ENCODE measurements around the gene CCIN.
A peak's percentile ranks its signal among the peaks of the same experiment; 100 is the strongest.

Gene CCIN

DNA sequence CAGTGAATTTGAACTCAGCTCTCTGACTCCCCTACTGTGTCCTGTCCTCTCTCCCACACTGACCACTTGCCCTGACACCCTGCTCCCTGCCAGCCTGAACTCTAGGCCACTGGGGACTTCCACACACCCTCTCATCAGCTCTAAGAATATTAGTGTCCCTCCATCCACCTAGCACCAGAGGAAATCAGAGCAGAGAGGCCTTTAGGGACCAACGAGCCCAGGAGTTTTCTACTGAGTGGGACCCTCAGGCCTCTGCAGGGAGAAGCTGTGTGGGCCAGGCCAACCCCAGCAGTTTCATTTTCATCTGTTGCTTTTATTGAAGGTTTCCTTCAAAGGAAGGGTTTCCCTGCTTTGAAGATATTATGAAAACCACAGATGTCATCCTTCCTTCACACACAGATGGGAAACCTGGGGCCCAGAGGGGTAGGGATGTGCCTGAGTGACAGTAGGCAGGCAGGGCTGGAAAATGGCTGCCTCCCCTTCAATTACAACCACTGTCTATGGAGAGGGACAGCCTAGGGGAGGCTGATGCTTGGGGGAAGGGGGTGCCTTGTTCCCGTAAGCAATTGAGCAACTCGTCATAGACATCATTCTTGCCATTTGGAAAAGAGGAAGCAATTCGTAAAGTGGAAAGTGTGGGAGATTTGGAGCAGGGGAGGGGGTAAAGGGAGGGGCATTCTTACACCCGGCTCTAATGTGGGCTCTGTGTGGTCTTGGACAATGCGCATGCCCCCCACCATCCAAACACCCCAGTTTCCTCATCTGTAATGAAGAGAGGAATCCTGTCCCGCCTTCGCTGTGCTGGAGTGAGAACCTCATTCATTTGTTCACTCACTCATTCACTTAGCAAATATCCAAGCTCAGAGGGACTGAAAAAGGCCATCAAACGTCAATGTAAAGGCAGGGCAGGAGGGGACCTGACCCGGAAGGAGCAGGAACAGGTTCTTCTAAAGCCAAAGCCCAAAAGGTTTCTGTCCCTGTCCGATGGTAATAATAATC, 28.8 kb upstream of the CCIN start:
- DNase-seq (ENCODE audit: low read depth, low spot score), result no peak

GRCh38 chr9:36141288-36141687, 27.9 kb upstream of the CCIN start:
- no peak for DNase-seq (ENCODE audit: low read depth, low spot score)

DNA sequence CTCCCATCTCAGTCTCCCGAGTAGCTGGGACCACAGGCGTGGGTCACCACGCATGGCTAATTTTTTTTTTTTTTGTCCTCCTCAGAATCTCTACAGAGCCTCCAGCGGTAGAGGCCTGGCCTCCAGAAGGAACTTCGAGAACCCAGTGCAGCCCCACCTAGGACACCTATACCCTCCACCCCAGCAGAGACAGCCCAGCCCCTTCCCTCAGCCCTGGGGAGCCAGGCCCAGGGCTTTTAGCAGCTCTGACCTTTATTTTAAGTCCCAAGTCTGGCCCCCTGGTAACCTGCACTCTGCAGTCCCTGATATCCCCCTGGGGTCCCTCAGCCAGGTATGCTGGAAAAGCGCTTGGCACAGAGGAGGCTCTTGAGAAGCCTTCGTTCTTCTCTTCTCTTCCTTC, 27.4 kb upstream of the CCIN start:
- no peak for DNase-seq (ENCODE audit: low read depth, low spot score)

- DNase-seq (ENCODE audit: low read depth, low spot score), result no peak
These were observed 26.5 kb upstream of the CCIN start for GRCh38 chr9:36142510-36143244.

- DNase-seq (ENCODE audit: low read depth, low spot score), result no peak
These were observed 25.9 kb upstream of the CCIN start for GRCh38 chr9:36143245-36143641.

DNA sequence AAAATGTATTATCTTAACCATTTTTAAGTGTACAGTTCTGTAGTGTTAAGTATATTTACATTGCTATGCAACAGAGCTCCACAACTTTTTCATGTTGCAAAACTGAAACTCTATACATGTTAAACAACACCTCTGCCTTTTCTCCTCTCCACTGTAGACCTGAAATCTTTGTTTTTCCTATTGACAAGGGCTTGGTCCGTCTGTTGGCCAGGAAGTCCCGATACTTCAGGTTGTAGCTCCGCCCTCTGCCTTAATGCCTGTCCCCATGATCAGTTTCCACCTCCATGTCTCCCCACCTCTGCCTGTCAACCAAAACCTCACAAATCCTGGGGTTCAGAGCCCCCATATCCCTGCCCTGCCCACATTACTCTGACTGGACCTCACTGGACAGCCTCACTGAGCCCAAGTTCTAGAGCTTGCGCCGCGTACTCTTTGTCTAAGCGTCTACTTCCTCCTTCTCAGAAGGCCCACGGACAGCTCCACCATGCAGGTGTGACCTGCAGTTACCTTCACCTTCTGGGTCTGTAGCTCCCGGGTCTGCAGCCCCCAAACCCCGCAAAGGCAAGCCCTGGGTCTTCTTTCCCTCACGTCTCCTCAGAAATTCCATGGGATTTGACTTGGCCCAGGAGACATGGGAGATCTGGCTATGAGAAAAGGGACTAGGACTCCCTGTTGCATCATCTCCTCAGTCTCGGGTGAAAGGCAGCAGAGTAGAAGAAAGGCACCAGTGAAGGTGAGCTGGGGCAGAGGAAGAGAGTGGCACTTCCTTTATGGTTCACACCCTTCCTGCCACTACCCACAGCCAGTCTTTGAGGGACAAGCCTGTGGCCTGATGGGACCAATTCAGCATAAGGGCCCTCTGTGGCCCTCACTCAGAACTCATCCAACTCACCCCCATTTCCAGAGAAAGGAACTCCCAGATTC, 24.6 kb upstream of the CCIN start:
- DNase-seq (ENCODE audit: low read depth, low spot score), result no peak

DNA sequence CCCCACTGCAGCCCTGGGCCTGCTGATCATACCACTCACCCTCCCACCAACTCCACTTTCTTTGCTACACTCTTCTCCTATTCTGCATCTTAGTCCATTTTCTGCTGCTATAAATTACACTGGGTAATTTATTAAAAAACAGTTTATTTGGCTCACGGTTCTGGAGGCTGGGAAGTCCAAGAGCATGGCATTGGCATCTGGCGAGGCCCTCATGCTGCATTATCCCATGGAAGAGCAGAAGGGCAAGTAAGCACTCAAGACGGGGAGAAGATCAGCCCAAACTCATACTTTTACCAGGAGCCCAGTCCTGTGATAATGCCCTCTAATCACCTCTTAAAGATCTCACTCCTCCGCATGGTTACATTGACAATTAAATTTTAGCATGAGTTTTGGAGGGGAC, 23.2 kb upstream of the CCIN start:
- DNase-seq (ENCODE audit: low read depth, low spot score), result no peak

GRCh38 chr9:36146651-36147050, 22.5 kb upstream of the CCIN start:
- DNase-seq (ENCODE audit: low read depth, low spot score), result no peak

DNA sequence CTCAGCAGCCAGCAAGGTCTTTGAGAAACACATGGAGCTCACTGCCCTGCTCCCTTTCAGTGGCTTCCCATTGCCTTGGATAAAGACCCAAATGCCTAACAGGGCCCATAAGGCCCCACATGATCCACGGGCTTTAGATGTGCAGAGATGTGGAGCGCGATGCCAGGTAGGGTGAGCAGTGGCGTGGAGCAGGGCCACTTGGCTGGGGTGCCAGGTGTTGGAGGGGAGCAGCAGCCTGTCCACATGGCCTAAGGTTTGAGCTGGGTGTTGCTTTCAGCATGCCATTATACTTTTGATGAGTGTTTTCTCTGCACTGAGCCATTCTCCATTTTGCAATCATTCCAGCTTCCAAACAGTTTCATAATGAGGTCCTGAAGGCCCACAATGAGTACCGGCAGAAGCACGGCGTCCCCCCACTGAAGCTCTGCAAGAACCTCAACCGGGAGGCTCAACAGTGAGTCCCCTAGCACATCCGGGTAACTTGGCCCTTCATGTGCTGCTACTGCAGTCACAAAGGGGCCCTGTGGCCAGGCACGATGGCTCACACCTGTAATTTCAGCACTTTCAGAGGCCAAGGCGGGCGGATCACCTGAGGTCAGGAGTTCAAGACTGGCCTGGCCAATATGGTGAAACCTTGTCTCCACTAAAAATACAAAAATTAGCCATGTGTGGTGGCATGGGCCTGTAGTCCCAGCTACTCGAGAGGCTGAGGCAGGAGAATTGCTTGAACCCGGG, 21.6 kb upstream of the CCIN start:
- DNase-seq (ENCODE audit: low read depth, low spot score), result no peak

DNA sequence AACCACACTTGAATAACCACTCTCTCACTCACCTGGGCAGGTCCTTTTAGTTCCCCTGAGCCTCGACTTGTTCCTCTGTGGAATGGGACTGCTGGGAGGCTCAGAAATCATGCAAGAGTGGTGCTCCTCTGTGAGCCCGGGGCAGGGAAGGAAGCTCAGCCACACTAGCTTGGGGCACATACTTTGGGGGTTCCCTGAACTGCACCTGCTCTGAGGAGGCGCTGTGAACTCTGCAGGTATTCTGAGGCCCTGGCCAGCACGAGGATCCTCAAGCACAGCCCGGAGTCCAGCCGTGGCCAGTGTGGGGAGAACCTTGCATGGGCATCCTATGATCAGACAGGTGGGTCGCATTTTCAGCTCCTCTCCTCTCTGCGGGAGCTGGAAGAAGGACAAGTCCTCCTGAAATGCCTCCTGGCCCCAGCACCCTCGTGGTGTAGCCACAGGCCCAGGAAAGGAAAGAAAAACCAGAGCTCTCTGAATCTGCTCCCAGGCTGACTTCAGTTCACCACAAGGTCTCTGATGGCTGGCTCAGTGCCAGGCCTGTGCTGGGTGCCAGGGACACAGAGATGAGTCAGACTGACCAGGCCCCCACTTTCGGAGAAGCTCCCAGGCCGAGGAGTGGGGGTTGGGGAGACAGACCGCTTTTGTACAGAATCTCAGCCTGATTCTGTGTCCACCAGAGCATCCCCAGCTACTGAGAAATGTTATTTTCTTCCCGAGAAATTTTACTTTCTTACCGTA, 20.7 kb upstream of the CCIN start:
- DNase-seq (ENCODE audit: low read depth, low spot score), result no peak

DNA sequence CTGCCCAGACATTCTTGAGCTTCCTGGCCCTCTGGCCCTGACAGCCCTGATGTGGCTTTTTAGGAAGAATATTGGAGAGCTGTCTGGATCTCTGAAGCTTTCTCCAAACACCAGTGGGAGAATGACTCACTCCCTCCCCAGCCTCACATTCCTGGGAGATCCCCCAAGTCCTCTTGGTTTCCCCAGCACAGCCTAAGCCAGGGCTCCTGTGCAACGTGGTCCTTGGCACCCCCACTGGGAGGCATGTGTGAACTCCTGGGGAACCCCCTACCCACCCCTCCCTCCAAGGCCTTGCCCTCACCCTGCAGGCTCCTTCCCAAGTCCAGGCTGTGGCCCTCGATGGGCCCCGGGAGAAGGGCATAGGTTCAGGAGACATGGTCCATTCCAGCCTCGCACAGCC, 20.0 kb upstream of the CCIN start:
- DNase-seq (ENCODE audit: low read depth, low spot score), result no peak

DNA sequence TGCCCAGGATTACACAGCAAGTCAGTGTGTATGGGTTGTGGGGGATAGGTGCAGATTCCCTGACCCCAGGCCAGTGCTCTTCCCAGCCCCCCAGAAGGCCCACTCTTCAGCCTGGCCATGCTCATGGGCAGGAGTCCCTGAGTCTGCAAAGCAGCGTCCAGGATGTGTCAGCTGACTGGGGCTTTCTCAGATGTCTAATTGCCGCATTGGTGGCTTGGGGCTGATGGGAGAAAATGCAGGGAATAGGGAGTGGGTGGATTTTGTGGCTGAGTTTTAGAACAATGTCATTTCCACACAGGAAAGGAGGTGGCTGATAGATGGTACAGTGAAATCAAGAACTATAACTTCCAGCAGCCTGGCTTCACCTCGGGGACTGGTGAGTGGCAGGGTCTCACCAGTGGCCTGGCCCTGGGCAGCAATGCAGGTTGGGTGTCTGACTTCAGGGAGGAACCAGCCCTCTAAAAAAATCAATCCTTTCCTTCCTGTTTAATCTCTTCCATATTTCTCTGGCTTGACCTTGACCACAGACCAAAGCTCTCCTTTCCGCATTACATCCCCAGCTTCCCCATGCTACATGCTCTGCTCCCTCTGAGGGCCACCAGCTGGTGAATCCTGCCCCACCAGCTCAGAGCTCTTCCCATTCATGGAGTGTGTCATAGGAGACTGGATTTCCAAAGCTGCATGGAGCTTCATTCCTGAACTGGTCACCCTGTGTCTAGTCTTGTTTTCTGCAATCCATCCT, 18.4 kb upstream of the CCIN start:
- no peak for DNase-seq (ENCODE audit: low read depth, low spot score)

GRCh38 chr9:36151316-36152210, 17.6 kb upstream of the CCIN start:
- peak; percentile 70 for DNase-seq (ENCODE audit: low read depth, low spot score)

- no peak for DNase-seq (ENCODE audit: low read depth, low spot score)
These were observed 16.3 kb upstream of the CCIN start for GRCh38 chr9:36152741-36153438.

GRCh38 chr9:36153746-36154145, 15.4 kb upstream of the CCIN start:
- no peak for DNase-seq (ENCODE audit: low read depth, low spot score)

DNA sequence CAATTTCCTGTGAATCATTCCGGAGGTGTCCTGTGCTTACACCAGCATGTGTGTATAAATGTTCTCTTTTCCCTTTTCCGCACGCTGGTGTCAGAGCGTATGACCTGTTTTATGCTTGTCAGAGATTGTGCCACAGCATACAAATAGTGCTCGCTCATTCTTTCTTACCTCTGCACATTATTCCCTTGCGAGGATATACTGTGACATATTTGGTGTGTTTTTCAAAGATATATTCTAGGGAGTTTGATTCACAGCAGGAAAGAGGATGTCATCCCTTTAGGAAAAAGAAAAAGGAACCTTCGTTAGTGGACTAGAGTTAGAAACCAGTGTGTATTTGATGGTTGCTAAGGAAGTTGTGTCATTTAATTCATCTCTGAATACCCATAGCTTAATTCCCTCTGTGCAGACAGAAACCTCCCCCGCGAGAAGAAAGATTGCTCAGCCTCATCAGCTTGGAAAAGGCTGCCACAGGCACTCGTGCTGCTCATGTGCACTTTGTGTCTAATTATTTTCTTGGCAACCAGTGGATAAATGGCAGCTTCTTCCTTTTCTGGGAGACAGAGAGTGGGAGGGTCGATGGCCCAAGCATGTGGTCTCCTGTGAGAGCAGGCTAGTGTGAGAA, 14.7 kb upstream of the CCIN start:
- DNase-seq (ENCODE audit: low read depth, low spot score), result no peak

DNA sequence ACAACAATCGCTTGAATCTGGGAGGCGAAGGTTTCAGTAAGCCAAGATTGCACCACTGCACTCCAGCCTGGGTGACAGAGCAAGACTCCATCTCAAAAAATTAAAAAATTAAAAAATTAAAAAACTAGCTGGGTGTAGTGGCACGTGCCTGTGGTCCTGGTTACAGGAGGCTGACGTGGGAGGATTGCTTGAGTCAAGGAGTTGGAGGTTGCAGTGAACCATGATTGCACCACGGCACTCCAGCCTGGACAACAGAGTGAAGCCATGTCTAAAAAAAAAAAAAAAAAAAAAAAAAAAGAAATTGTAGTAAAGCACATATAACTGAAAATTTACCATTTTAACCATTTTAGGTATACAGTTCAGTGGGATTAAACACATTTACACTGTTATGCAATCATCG, 13.1 kb upstream of the CCIN start:
- DNase-seq (ENCODE audit: low read depth, low spot score), result no peak

- no peak for DNase-seq (ENCODE audit: low read depth, low spot score)
These were observed 11.1 kb upstream of the CCIN start for GRCh38 chr9:36158122-36158521.
